HepG2 (cell line): ENCODE data around the gene IFT80. TPM values are rescaled to one million over a fixed set of nuclear protein-coding genes. Genes with fewer than 3 reads are reported as not detected.
A peak's percentile ranks its signal among the peaks of the same experiment; 100 is the strongest.

ENCODE experiments used
- ATAC-seq: fragments of 200-7000 bp; cut with Tn5 transposase; 3 replicates; pipeline ENCODE4 v1.9.1; 2020; ENCODE audit warnings: mild to moderate bottlenecking, moderate library complexity
- BruUV-seq: library from RNA; stranded (reverse); fragments of 400-500 nt; replicated peaks from 2 replicates; lab custom pipeline; 2021; lab: Mats Ljungman, UMichigan
- CTCF ChIA-PET: fragments of 300-600 bp; formaldehyde crosslinking; extraction: SDS; loops from one replicate; lab custom pipeline; 2021; ENCODE audit warnings: low total read pairs, inconsistent platforms, low intra/inter-chr PET ratio; lab: Yijun Ruan, JAX
- POLR2A ChIA-PET: fragments of 350-600 bp; sonication (Branson Sonifier 250); formaldehyde crosslinking; loops from one replicate; lab custom pipeline; 2020; ENCODE audit warnings: antibody characterized with exemption, inconsistent platforms; lab: Yijun Ruan, JAX
- DNase-seq: peaks from one replicate; pipeline ENCODE4 v3.0.0-alpha.2; 2015; ENCODE audit warnings: low spot score
- FAIRE-seq: peaks from 3 replicates; lab custom pipeline; 2011; peaks lifted over from hg19 to GRCh38; lab: Jason Lieb, UNC
- H2AFZ ChIP-seq: one replicate; pipeline ENCODE4 v1.6.1; 2011; ENCODE audit warnings: low read length, inconsistent platforms
- H3K27ac ChIP-seq: fragments of 300-600 bp; 3 replicates; pipeline ENCODE4 v1.8.0; 2011; ENCODE audit warnings: mixed run types, mild to moderate bottlenecking, mixed read lengths, low read length, inconsistent platforms; ENCODE audit not compliant: insufficient read depth; ENCODE audit errors: extremely low read length
- H3K27me3 ChIP-seq, 2 experiments: fragments of 200-600 bp in 1 of 2; 2 replicates in 1 of 2; 3 replicates in 1 of 2; pipeline versions ENCODE4 v1.6.0 to v1.8.0; 2011; ENCODE audit warnings: low read length in 2 of 2, mild to moderate bottlenecking in 2 of 2, moderate library complexity in 2 of 2, inconsistent platforms in 1 of 2; ENCODE audit not compliant: insufficient read depth in 2 of 2, control insufficient read depth in 1 of 2
- H3K36me3 ChIP-seq, 2 experiments: fragments of 200-600 bp in 1 of 2; replicated peaks in 1 of 2; 2 replicates in 1 of 2; 3 replicates in 1 of 2; pipeline versions ENCODE4 v1.5.1 to v1.8.0; 2011; ENCODE audit warnings: low read length in 2 of 2, inconsistent platforms in 1 of 2; ENCODE audit not compliant: insufficient read depth in 2 of 2, control insufficient read depth in 1 of 2
- H3K4me1 ChIP-seq: 2 replicates; pipeline ENCODE4 v1.5.1; 2012; ENCODE audit warnings: low read length, inconsistent platforms; ENCODE audit not compliant: insufficient read depth
- H3K4me2 ChIP-seq: 2 replicates; pipeline ENCODE4 v1.6.0; 2011; ENCODE audit warnings: low read depth, low read length, inconsistent platforms
- H3K4me3 ChIP-seq, 3 experiments: fragments of 200-600 bp in 1 of 3; sonication (generic), shearing (Covaris generic) in 1 of 3; replicated peaks in 1 of 3; 2 replicates each; pipeline ENCODE4 v1.5.1; 2011 to 2016; ENCODE audit warnings: low read length in 3 of 3, inconsistent platforms in 2 of 3, low read depth in 2 of 3, mild to moderate bottlenecking in 2 of 3, control low read depth in 1 of 3, mixed read lengths in 1 of 3; ENCODE audit not compliant: insufficient read depth in 1 of 3
- H3K79me2 ChIP-seq: one replicate; pipeline ENCODE4 v1.6.1; 2011; ENCODE audit warnings: low read length, inconsistent platforms; ENCODE audit not compliant: insufficient read depth
- H3K9ac ChIP-seq: 2 replicates; pipeline ENCODE4 v1.6.0; 2011; ENCODE audit warnings: mild to moderate bottlenecking, low read depth, low read length, inconsistent platforms; ENCODE audit not compliant: insufficient read depth
- H3K9me3 ChIP-seq: 2 replicates; pipeline ENCODE4 v1.5.1; 2012; ENCODE audit warnings: mild to moderate bottlenecking, low read length
- H4K20me1 ChIP-seq: 2 replicates; pipeline ENCODE4 v1.6.0; 2011; ENCODE audit warnings: inconsistent platforms, mild to moderate bottlenecking, low read length, moderate library complexity; ENCODE audit not compliant: insufficient read depth
- ATF3 ChIP-seq: sonication (generic); formaldehyde crosslinking; IDR thresholded peaks from 2 replicates; pipeline ENCODE4 v1.4.0; 2020; ENCODE audit warnings: missing genetic modification reagents
- HMGA1 ChIP-seq: sonication (generic); formaldehyde crosslinking; conservative IDR thresholded peaks from 2 replicates; pipeline ENCODE4 v1.4.0; 2020; ENCODE audit warnings: missing genetic modification reagents
- JUNB ChIP-seq: sonication (generic); formaldehyde crosslinking; IDR thresholded peaks from 2 replicates; pipeline ENCODE4 v1.8.0; 2022; ENCODE audit warnings: missing genetic modification reagents, mild to moderate bottlenecking, borderline replicate concordance
- MAFF ChIP-seq: IDR thresholded peaks from 2 replicates; pipeline ENCODE4 v1.6.1; 2011; ENCODE audit warnings: low read depth, low read length, improper control_type of control experiment
- MAFK ChIP-seq, 2 experiments: IDR thresholded peaks in 1 of 2; conservative IDR thresholded peaks in 1 of 2; 2 replicates each; pipeline ENCODE4 v1.6.1; 2011; ENCODE audit warnings: improper control_type of control experiment in 2 of 2, low read length in 2 of 2
- MED8 ChIP-seq: sonication (generic); formaldehyde crosslinking; IDR thresholded peaks from 2 replicates; pipeline ENCODE4 v1.8.1; 2023; ENCODE audit warnings: mild to moderate bottlenecking, missing genetic modification reagents; ENCODE audit not compliant: insufficient replicate concordance
- NFE2L2 ChIP-seq: fragments of 150-350 bp; IDR thresholded peaks from 2 replicates; pipeline ENCODE4 v1.6.1; 2014; ENCODE audit warnings: low read length
- POLR2A ChIP-seq, 2 experiments: IDR thresholded peaks; 2 replicates each; pipeline ENCODE4 v1.6.1; 2011; ENCODE audit warnings: low read depth in 2 of 2, low read length in 2 of 2, mild to moderate bottlenecking in 1 of 2, moderate library complexity in 1 of 2; ENCODE audit not compliant: insufficient read depth in 1 of 2
- SNAPC5 ChIP-seq: sonication (generic); formaldehyde crosslinking; IDR thresholded peaks from 2 replicates; pipeline ENCODE4 v1.8.1; 2023; ENCODE audit warnings: mild to moderate bottlenecking, missing genetic modification reagents, borderline replicate concordance
- SP1 ChIP-seq, 2 experiments: fragments of 450-650 bp in 1 of 2; sonication (generic) in 1 of 2; formaldehyde crosslinking in 1 of 2; IDR thresholded peaks; 2 replicates each; pipeline versions ENCODE4 v1.4.0 to v1.6.1; 2016 to 2020; ENCODE audit warnings: missing genetic modification reagents in 1 of 2
- TGIF2 ChIP-seq: IDR thresholded peaks from 2 replicates; pipeline ENCODE4 v1.6.1; 2016; ENCODE audit warnings: control low read depth, missing compliant biosample characterization
- ZNF460 ChIP-seq: sonication (generic); formaldehyde crosslinking; IDR thresholded peaks from 2 replicates; pipeline ENCODE4 v1.5.1; 2020; ENCODE audit warnings: missing genetic modification reagents, mild to moderate bottlenecking, borderline replicate concordance
- WGBS: methylation state at CpG from one replicate; pipeline ENCODE4 v1.1.6; 2017; ENCODE audit warnings: low lambda C conversion rate; 5-methylcytosine and 5-hydroxymethylcytosine counted together
- in situ Hi-C: cut with HindIII; loops from 2 replicates; pipeline ENCODE4 v1.10.0; 2017; ENCODE audit warnings: low pct_unique_long_range_greater_than_20kb; ENCODE audit not compliant: extremely low pct_ligation_motif_present
- intact Hi-C: fragments of 100-400 bp; cut with micrococcal nuclease; formaldehyde crosslinking; loops from one replicate; pipeline ENCODE4 v1.10.0; 2022; ENCODE audit not compliant: unreplicated experiment
- polyA plus RNA-seq, 8 experiments: library from polyadenylated mRNA; depleted of rRNA in 3 of 8; stranded (reverse) in 7 of 8; unstranded in 1 of 8; fragments of >200 nt; fragmentation: Illumina TruSeq in 4 of 8; extraction: Trizol in 4 of 8; gene quantifications; 2 replicates each; pipeline versions ENCODE4 v1.2.1 to v1.2.3, GENCODE V29; 2011 to 2016; ENCODE audit warnings: low read depth in 4 of 8, missing spikeins in 1 of 8, mixed read lengths in 1 of 8; ENCODE audit not compliant: insufficient read depth in 1 of 8
- total RNA-seq, 5 experiments: library from RNA; depleted of rRNA; stranded (reverse); fragments of >200 nt; fragmentation: Illumina TruSeq; extraction: Trizol; gene quantifications; 2 replicates each; pipeline ENCODE4 v1.2.3, GENCODE V29; 2016; ENCODE audit warnings: low read depth in 1 of 5

IFT80 gene
- total and polyA plus RNA-seq, 2 of the 13 experiments (the other 11 are each of a cell fraction or from before 2014, with no cell fraction given): 11.4 to 15.7 TPM

- Histone ChIP-seq H3K4me3 (no peak overlapping the region), H3K36me3 (no peaks in the 10 kb centered on the region), H3K79me2 (no peaks in the 10 kb centered on the region)
- POLR2A ChIA-PET: no interaction called here
- intact Hi-C loops: no loop called here
- no peak for DNase-seq
- no peak for ATAC-seq
- CTCF ChIA-PET: no interaction called here
- no peak for FAIRE-seq
- in situ Hi-C loops: no loop called here
- no peak for TF ChIP-seq ZNF460 (CRISPR knock-in tag)
- no peak for TF ChIP-seq TGIF2 (CRISPR knock-in tag)
- no peak for TF ChIP-seq MAFK (conservative IDR thresholded peaks at IDR 0.05 in 1 of 2, IDR thresholded peaks at IDR 0.05 in 1 of 2; ENCODE audit: low read length in 2 of 2)
- no peak for TF ChIP-seq SP1 (IDR thresholded peaks at IDR 0.05)
- TF ChIP-seq SP1 (CRISPR knock-in tag; IDR thresholded peaks at IDR 0.05): no peak
- TF ChIP-seq, all 625 proteins: peak for 0
- WGBS: 6% methylated on average over 2 of the region's 2 CpGs
- BruUV-seq: no TSS peak
- Histone ChIP-seq H3K9me3 (no peaks in the 10 kb centered on the region), H3K4me1 (peaks cover 4% of the 10 kb centered on the region; the same call in 1 of the 2 replicates), H4K20me1 (no peaks in the 10 kb centered on the region), H3K9ac (no peak overlapping the region), H3K4me2 (no peak overlapping the region), H2AFZ (no peak overlapping the region), H3K27me3 (peaks cover 3 to 27% of the 10 kb centered on the region in 2 experiments; a peak in 4 of 5 replicates), H3K27ac (no peak overlapping the region)
Observed at GRCh38 chr3:160221019-160221418, 178.0 kb downstream of the IFT80 start.

- no peak for FAIRE-seq
- Histone ChIP-seq H3K4me3 (no peak overlapping the region), H3K9me3 (no peaks in the 10 kb centered on the region), H3K27me3 (peaks cover 0 to 23% of the 10 kb centered on the region in 2 experiments; a peak in 3 of 5 replicates), H4K20me1 (no peaks in the 10 kb centered on the region), H3K79me2 (no peaks in the 10 kb centered on the region), H2AFZ (no peak overlapping the region), H3K9ac (no peak overlapping the region), H3K4me1 (no peaks in the 10 kb centered on the region), H3K27ac (no peak overlapping the region), H3K36me3 (no peaks in the 10 kb centered on the region)
- POLR2A ChIA-PET: no interaction called here
- WGBS: 90% methylated on average over 2 of the region's 2 CpGs
- no peak for ATAC-seq
- CTCF ChIA-PET: no interaction called here
- BruUV-seq: no TSS peak
- DNase-seq: no peak
- in situ Hi-C loops: no loop called here
- TF ChIP-seq ATF3 (CRISPR knock-in tag): no peak
- no peak for TF ChIP-seq JUNB (CRISPR knock-in tag)
- TF ChIP-seq NFE2L2: no peak
- no peak for TF ChIP-seq SNAPC5 (CRISPR knock-in tag)
- no peak for TF ChIP-seq MED8 (CRISPR knock-in tag)
- 0 out of 2 replicates have a peak, but pooled peaks have one; percentile 24 for TF ChIP-seq MAFF
- TF ChIP-seq MAFK (conservative IDR thresholded peaks at IDR 0.05 in 1 of 2, IDR thresholded peaks at IDR 0.05 in 1 of 2; ENCODE audit: low read length in 2 of 2): peak; percentile 30 to 44; a peak in 2 of 4 replicates
- TF ChIP-seq POLR2A (IDR thresholded peaks at IDR 0.05; ENCODE audit: insufficient read depth in 1 of 2, low read depth in 2 of 2, low read length in 2 of 2): no peak
- TF ChIP-seq HMGA1 (CRISPR knock-in tag): no peak
- TF ChIP-seq, all 625 proteins: peak for 2
- intact Hi-C loops: no loop called here
- no peak overlapping the region for H3K4me2 ChIP-seq
Observed at GRCh38 chr3:160220038-160220437, 179.0 kb downstream of the IFT80 start.
